OCI-M1 (cell line): Measurements from ENCODE around the gene THSD7B.

Experiments
- DNase-seq: peaks from one replicate; lab custom pipeline; 2025; lab: John Stamatoyannopoulos, UW

THSD7B gene

DNA sequence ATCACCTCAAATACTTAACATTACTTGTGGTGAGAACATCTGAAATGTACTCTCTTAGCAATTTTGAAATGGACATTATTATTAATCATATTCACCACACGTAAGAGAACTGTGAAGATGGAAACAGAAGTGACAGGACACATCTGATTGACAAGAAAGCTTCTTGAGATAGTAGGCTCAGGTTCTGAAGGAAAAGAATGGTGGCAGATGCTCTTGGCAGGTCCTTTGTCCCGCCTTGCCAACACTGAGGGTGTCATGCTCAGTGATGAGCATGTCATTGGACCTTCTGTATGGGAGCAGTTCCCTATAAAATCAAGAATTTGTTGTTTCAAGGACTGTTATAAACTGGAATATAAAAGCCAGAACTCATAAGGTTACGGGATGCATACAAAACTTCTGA is 428.1 kb downstream of the THSD7B start:
- DNase-seq, result no peak

GRCh38 chr2:137194111-137194510 is 428.8 kb downstream of the THSD7B start:
- no peak for DNase-seq

DNA sequence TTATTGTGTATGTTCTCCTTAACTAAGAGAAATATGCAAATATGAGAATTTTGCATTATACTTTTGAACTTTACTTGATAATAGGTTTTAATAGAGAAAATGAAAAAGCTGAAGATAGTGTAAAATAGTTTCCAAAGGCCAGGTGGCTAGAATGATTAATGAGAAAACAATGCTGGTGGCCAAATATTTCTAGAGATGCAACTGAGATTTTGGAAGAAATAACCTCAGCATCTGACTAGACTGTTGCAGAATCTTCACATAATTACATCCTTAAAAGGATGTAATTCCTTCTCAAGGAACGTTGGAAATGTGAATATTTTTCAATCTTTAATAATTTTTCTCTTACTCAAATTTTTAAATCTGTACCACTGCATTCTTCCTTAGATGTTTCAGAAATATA is 434.4 kb downstream of the THSD7B start:
- DNase-seq, result no peak

DNA sequence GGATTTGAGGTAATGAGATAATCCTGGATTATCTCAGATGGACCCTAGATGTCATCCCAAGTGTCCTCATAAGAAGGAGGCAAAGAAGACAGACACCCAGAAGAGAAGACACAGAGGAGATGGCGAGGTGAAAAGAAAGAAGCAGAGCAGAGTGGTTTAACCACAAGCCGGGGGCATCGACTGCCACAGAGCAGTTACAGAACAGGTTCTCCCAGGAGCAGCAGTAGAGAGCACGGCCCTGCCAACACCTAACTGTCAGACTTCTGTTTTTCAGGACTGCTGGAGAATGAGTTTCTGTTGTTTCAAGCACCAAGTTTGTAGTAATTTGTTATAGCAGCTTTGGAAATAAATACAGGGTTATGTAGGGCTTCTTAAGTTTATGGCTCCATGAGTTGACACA is 437.0 kb downstream of the THSD7B start:
- DNase-seq, result no peak

- DNase-seq, result no peak
Measured at GRCh38 chr2:137205324-137205723, 440.0 kb downstream of the THSD7B start.

DNA sequence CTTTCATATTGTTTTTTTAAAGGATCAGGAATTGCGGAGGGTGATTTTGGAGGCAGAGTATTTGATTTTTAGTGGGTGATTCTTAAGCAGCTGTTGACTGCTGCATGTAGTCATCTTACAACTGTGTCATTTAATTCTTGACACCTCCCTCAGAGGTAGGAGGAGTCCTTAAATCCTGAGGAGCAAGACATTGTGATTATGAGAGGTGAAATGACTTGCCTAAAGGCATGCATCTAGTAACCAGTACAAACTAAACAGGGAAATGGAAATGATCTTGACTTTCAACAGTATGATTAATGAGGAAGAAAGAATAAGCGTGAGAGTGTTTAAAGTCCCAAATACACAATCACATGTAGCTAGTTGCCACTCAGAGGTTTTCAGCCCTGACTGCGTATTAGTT is 440.7 kb downstream of the THSD7B start:
- no peak for DNase-seq

DNA sequence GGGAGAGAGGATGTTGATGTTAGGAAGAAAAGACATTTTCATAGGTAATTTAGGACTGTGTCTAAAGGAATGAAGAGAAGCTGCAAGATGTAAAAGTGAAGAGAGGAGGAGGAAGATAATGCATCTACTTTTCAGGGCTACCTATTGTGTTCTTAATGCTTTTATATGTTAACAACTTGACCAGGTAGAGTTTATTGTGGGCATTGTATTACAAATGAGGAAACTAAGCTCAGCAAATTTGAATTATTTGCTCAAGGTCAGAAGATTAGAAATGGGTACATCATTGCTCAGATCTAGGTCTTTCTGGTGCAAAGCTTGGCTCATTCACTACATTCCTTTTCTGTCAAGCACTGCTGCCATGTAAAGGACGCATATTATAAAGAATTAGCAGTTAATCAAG is 441.7 kb downstream of the THSD7B start:
- no peak for DNase-seq

DNA sequence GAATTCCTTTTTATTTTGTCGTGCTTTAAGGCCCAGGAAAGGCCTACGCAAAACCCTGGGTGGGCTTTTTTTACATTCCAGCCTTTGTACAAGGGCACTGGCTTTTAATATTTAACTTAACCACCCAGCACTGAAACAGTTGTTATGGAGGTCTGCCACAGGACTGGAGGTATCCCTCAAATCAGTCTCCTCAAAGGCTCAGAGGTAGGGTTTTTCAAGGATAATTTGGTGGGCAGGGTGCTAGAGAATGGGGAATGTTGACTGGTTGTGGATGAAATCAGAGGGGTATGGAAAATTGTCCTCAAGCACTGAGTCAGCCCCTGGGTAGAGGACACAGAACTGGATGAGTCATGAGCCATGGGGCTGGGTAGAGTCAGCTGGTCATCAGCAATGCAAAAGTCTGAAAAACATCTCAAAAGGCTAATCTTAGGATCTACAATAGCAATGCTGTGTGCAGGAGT is 443.1 kb downstream of the THSD7B start:
- DNase-seq, result peak; percentile 41

DNA sequence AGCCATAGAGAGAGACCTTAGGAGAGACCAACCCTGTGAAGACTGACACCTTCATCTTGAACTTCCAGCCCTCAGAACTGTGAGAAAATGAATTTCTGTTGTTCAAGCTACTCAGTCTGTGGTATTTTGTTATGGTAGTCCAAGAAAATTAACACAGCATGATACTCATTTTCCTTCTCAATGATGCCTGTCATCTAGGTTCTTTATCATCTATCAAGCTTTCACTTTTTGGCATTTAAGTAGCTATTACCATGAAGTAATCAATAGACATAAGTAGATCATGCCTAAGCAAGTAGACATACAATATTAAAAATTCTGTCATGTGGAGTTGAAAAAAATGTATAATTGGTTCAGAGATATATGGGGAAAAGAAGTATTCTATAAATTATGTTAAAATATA is 444.7 kb downstream of the THSD7B start:
- DNase-seq, result no peak

DNA sequence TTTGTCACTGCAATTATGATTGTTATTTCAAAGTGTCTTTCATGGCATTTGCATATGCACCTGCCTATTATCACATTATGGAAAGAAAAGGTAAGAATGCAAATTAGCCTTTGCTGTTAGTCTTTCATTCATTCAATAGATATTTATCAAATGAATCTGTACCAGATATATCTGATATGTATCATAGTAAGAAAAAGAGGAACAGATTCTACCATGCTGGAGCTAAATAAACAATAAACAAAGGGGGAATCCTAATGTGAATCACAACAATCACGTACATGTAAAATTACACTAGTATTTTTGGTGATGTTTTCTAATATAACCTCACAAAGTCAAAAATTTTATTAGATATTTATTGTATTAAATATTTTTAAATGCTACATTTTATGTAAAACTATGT is 446.4 kb downstream of the THSD7B start:
- DNase-seq, result no peak

DNA sequence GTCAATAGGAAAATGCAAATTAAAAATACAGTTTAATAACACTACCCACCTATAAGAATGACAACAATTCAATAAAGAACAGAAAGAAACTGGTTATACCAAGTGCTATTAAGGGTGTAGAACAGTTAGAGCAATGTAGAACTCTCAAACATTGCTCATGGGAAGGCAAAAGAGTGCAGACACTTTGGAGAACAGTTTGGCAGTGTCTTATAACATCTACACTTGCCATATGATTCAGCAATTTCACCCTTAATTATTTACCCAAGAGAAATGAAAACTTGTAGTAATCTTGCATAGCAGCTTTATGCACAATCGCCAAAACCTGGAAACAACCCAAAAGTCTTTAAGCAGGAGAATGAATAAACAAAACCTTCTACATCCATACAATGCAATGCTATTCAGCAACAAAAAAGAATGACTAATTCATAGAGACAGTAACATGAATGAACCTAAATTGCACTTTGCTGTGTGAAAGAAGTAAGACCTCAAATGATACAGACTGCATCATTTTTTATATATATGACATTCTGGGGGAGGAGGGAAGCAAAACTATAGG is 455.2 kb downstream of the THSD7B start:
- peak; percentile 1 for DNase-seq

- no peak for DNase-seq
Measured at GRCh38 chr2:137221797-137222492, 456.6 kb downstream of the THSD7B start.

- DNase-seq, result no peak
Measured at GRCh38 chr2:137223722-137224121, 458.4 kb downstream of the THSD7B start.

DNA sequence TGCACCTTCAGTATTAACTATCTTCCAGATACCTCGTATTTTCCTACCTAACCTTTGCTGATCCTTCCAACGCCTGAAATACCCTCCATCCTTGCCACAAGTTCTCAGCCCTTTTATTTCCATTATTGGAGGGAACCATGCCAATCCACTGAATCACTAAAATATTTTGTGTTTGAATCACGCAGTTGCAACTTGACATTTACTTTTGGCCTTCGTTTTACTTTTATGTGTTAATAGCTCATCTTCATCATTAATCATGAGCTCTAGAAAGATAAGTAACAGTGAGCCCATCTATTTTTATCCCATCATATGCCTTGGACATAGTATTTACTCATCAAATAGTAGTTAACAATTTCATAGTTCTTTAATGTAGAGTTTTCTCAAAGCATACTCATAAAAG is 463.2 kb downstream of the THSD7B start:
- DNase-seq, result no peak

- no peak for DNase-seq
Measured at GRCh38 chr2:137229834-137230233, 464.5 kb downstream of the THSD7B start.

DNA sequence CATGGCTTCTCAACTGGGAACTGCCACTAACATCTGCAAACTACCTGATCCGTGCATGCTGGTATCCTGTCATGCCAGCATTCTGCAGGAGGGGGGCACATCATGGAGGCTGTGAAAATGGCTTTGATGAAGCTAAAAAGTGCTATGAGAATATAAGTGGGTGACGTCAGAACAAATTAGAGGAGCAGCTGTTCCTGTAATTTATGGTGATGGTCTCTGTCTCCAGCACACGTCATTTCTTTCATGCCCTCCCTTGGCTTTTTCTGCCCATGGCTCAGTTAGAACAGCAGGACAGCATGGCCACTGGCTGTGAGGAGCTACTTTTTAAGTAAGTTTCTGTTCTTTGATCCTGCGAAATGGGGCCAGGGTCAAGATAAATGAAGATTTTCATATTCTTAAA is 466.3 kb downstream of the THSD7B start:
- no peak for DNase-seq

DNA sequence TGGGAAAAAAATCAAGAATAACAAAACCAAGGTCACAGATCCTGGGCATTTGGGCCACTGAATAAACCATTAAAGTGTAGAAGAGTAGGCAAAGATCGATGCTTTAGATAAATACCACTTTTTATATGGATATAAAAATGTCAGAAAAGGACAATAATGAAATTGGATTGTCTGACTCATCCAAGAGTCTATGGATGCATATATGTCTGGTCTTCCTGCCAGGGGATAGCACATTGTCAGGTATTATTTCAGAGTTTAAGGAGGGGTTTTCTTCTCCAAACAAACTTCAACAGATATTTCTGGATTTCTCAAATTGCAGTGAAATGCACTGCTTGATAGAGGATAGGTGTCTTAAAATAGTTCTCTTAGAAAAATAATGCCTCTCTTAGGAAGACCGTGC is 466.7 kb downstream of the THSD7B start:
- DNase-seq, result no peak

- DNase-seq, result no peak
Measured at GRCh38 chr2:137233091-137233490, 467.7 kb downstream of the THSD7B start.

GRCh38 chr2:137237055-137237454 is 471.7 kb downstream of the THSD7B start:
- no peak for DNase-seq

GRCh38 chr2:137238065-137238464 is 472.7 kb downstream of the THSD7B start:
- DNase-seq, result no peak

DNA sequence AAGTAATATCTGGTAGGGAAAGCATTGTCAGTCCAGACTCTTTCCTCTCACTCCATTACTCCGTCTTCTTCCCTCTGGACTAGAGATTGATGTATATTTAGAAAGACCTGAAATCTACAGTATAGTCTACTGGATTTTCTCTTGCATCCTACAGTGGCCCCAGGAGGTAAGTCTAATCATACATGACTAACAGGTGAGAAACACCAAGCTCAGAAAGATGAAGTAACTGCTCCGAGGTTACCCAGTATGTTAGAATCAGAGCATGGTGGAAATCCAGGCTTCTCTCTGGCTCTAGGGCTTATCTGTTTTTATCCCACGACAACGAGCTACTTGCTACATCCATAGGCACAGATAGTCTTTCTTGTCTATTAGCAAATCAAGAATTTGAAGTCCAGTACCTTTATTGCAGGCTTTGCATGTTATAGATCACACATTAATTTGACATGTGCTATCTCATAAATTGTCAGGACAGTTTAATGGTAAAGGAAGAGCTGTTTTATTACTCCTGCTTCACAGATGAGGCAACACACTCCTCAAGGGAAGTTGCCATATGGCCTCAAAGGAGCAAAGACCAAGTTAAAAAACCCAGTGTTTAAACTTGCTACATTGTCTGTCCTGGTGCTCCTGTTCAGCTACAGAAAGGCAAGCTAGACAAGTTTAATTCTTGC is 484.3 kb downstream of the THSD7B start:
- DNase-seq, result no peak

DNA sequence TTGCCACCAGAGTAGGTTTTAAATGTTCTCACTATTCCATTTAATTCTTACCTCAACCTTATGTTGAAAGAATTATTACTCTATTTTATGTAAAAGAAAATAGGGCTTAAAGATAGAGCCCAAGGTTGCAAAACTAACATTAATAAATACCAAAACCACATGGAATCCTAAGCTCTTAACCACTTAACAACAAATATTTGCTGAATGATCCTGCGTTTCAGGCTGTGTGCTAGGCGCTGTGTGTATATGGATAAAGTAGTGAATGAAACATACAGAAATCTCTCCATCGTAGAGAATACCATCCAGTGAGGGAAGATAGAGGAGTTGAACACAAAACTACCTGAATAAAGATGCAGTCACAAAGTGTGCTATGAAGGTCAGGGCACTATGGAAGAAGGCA is 485.1 kb downstream of the THSD7B start:
- DNase-seq, result no peak

GRCh38 chr2:137251045-137251444 is 485.7 kb downstream of the THSD7B start:
- no peak for DNase-seq

- no peak for DNase-seq
Measured at GRCh38 chr2:137252934-137253333, 487.6 kb downstream of the THSD7B start.
